Measurements from ENCODE around the gene MOCS1.

MOCS1 gene

DNA sequence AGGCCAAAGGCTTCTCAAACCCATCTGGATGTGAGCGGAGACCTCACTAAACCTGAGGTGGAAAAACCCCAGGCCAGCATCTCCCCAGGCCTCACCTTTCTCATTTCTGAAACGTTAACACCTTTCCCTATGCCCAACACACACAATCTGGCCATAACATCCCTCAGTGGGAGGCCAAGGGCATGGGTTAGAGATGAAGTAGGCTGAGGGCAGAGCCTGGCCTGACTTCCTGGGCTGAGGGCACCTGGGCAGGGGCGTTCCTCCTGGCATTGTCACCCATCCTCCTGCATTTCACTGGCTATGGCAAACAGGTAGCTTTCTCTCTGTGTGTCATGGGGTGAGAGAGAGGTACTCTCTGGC, 8.4 kb downstream of the MOCS1 start:
- no peaks in the 10 kb centered on the region for H3K4me1 ChIP-seq (ENCODE audit: control insufficient read depth, insufficient read depth, low read length)
- H3K36me3 ChIP-seq (ENCODE audit: control insufficient read depth, insufficient read depth, low read length), result peaks cover 8% of the 10 kb centered on the region
- H3K9me3 ChIP-seq (ENCODE audit: control insufficient read depth, low read length), result no peaks in the 10 kb centered on the region
- no peak overlapping the region for H3K27ac ChIP-seq (ENCODE audit: insufficient read depth, low read depth, low read length, poor library complexity, severe bottlenecking)
- H3K27me3 ChIP-seq (ENCODE audit: control insufficient read depth, insufficient read depth, low read length, poor library complexity, severe bottlenecking), result no peaks in the 10 kb centered on the region
- WGBS, 2 experiments, result 88 to 94% methylated on average over 3 of the region's 3 CpGs
- no peak overlapping the region for H3K4me3 ChIP-seq (ENCODE audit: insufficient read depth, low read depth, low read length)

DNA sequence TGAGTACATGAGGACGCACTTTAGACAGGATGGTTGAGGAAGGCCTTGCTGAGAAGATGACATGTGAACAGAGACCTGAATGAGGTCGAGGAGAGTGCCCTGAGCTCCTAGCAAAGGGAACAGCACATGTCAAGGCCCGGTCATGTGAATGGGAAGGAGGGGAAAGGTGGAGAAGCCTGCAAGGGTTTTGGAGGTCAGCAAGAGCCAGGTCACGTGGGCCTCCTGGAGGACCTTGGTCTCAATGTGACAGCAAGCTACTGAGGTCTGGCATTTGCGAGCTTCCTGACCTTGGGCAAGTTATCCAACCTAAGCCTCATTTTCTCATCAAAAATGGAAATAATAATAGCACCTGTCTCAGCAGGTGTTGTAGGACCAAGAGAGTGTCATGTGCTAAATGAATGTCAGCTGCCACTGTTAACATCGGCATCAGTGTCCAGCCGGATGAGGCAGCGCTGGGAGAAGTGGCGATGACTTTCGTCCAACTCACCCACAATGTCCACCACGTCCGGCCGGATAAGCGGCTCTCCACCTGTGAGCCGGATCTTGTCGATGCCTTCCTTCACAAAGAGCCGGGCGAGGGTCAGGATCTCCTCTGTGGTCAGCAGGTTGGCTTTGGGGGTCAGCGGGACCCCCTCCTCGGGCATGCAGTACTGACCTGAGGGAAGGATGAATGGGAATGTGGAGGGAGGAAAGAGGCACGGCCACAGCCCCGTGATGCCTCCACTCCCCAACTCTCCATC, 8.9 kb downstream of the MOCS1 start:
- H3K4me1 ChIP-seq (ENCODE audit: control insufficient read depth, insufficient read depth, low read length), result no peaks in the 10 kb centered on the region
- H3K9me3 ChIP-seq (ENCODE audit: control insufficient read depth, low read length), result no peaks in the 10 kb centered on the region
- WGBS, 2 experiments, result 93 to 96% methylated on average over 22 of the region's 22 CpGs
- no peaks in the 10 kb centered on the region for H3K27me3 ChIP-seq (ENCODE audit: control insufficient read depth, insufficient read depth, low read length, poor library complexity, severe bottlenecking)
- no peak overlapping the region for H3K27ac ChIP-seq (ENCODE audit: insufficient read depth, low read depth, low read length, poor library complexity, severe bottlenecking)
- no peak overlapping the region for H3K4me3 ChIP-seq (ENCODE audit: insufficient read depth, low read depth, low read length)
- H3K36me3 ChIP-seq (ENCODE audit: control insufficient read depth, insufficient read depth, low read length), result peaks cover 8% of the 10 kb centered on the region

DNA sequence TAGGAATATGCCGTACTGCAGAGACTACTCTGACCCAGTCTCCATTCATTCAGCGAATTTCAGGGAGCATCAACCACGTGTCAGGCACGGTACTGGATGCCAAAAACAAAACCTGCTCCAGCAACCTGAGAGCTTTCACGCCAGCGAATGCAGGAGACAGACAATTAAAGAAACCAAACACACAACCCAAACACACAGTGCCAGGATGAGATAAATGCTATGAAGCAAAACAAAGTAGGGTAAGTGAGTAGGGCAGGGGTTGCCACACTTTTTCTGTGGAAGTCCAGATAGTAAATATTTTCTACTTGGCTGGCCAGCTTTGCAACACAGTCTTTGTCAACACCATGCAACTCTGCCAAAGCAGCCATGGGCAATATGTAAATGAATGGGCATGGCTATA, 10.0 kb downstream of the MOCS1 start:
- Histone ChIP-seq H3K27ac (ENCODE audit: insufficient read depth, low read depth, low read length, poor library complexity, severe bottlenecking) (no peak overlapping the region), H3K4me3 (ENCODE audit: insufficient read depth, low read depth, low read length) (no peak overlapping the region), H3K27me3 (ENCODE audit: control insufficient read depth, insufficient read depth, low read length, poor library complexity, severe bottlenecking) (no peaks in the 10 kb centered on the region), H3K9me3 (ENCODE audit: control insufficient read depth, low read length) (no peaks in the 10 kb centered on the region), H3K4me1 (ENCODE audit: control insufficient read depth, insufficient read depth, low read length) (no peaks in the 10 kb centered on the region), H3K36me3 (ENCODE audit: control insufficient read depth, insufficient read depth, low read length) (peaks cover 8% of the 10 kb centered on the region)
- WGBS, 2 experiments, result 83 to 93% methylated on average over 4 to 6 of the region's 6 CpGs

DNA sequence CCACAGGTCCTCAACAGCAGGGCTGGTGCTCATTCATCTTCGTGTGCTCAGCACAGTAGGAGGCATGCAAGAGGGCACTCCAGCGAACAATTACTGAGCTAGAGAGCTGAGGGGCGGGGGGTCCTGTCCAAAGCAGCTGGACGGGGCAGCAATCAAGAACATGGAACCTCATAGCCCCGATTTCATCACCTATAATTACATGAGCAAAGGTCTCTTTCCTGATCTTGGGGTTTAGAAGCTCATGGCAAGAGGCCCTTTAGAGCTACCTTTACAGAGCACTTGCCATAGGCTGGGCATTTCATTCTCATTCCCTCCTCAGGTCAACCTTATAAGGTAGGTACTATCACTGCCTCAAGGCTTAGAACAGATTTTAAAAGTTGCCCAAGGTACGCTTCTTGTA, 10.4 kb downstream of the MOCS1 start:
- H3K36me3 ChIP-seq (ENCODE audit: control insufficient read depth, insufficient read depth, low read length), result peaks cover 8% of the 10 kb centered on the region
- WGBS, 2 experiments, result 80 to 81% methylated on average over 6 of the region's 6 CpGs
- H3K9me3 ChIP-seq (ENCODE audit: control insufficient read depth, low read length), result no peaks in the 10 kb centered on the region
- H3K4me1 ChIP-seq (ENCODE audit: control insufficient read depth, insufficient read depth, low read length), result no peaks in the 10 kb centered on the region
- no peak overlapping the region for H3K27ac ChIP-seq (ENCODE audit: insufficient read depth, low read depth, low read length, poor library complexity, severe bottlenecking)
- no peaks in the 10 kb centered on the region for H3K27me3 ChIP-seq (ENCODE audit: control insufficient read depth, insufficient read depth, low read length, poor library complexity, severe bottlenecking)
- H3K4me3 ChIP-seq (ENCODE audit: insufficient read depth, low read depth, low read length), result no peak overlapping the region

DNA sequence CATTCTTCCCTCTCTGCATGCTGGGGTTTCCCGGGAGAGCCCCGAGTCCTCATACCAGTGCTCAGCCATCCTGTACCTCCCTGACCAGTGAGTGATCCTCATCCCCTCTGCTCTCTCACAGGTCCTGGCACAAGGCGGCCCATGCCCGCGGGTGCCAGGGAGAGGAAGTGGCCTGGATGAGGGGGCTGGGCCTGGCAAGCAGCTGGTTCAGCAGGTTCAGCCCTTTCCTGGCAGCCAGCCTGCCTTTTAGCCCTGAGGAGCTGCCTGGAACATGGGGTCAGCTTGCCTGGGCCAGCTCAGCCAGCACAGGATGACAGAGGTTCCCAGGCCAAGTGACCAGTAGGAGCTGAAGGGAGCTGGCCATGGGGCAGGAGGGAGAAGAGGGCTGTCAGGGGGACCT, 10.9 kb downstream of the MOCS1 start:
- Histone ChIP-seq H3K4me3 (ENCODE audit: insufficient read depth, low read depth, low read length) (no peak overlapping the region), H3K36me3 (ENCODE audit: control insufficient read depth, insufficient read depth, low read length) (peaks cover 8% of the 10 kb centered on the region), H3K27me3 (ENCODE audit: control insufficient read depth, insufficient read depth, low read length, poor library complexity, severe bottlenecking) (no peaks in the 10 kb centered on the region), H3K4me1 (ENCODE audit: control insufficient read depth, insufficient read depth, low read length) (no peaks in the 10 kb centered on the region), H3K27ac (ENCODE audit: insufficient read depth, low read depth, low read length, poor library complexity, severe bottlenecking) (no peak overlapping the region), H3K9me3 (ENCODE audit: control insufficient read depth, low read length) (no peaks in the 10 kb centered on the region)
- 97% methylated on average over 5 of the region's 5 CpGs for WGBS, 2 experiments

DNA sequence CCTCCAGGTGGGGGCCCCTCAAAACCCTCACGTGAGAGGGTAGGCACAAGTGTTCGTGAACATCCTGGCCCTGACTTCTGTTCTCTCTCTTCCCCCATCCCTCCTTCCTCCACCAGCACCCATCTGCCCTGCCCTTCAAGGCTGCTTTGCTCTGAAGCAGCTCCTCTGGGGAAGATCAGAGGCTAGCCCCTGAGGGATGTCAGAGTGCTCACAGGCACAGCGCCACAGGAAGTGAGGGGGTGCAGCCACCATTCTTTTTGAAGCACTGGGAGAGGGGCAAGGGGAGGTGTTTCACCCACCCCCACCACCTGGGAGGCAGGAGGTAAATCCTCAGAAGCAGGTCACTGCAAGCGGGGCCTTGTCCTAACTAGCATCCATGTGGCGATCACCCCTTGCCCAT, 11.4 kb downstream of the MOCS1 start:
- no peaks in the 10 kb centered on the region for H3K9me3 ChIP-seq (ENCODE audit: control insufficient read depth, low read length)
- H3K36me3 ChIP-seq (ENCODE audit: control insufficient read depth, insufficient read depth, low read length), result peaks cover 8% of the 10 kb centered on the region
- no peak overlapping the region for H3K27ac ChIP-seq (ENCODE audit: insufficient read depth, low read depth, low read length, poor library complexity, severe bottlenecking)
- no peaks in the 10 kb centered on the region for H3K27me3 ChIP-seq (ENCODE audit: control insufficient read depth, insufficient read depth, low read length, poor library complexity, severe bottlenecking)
- no peaks in the 10 kb centered on the region for H3K4me1 ChIP-seq (ENCODE audit: control insufficient read depth, insufficient read depth, low read length)
- 90 to 93% methylated on average over 5 of the region's 5 CpGs for WGBS, 2 experiments
- H3K4me3 ChIP-seq (ENCODE audit: insufficient read depth, low read depth, low read length), result no peak overlapping the region

DNA sequence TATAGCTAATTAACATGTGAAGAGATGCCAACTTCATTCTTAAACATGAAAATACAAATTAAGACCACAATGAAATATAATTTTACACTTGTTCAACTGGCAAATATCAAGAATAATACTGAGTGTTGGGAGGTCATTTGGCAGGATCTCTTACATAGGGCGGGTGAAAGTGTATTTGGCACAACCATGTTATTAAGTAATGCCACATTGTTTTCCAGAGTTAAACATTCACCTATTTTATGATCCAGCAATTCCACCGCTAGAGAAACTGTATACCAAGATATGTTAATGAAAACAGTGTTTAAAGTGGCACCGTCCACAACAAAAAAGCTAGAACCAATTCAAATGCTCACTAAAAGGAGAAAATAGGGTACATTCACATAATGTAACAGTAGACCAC, 14.1 kb downstream of the MOCS1 start:
- Histone ChIP-seq H3K27ac (ENCODE audit: insufficient read depth, low read depth, low read length, poor library complexity, severe bottlenecking) (no peak overlapping the region), H3K9me3 (ENCODE audit: control insufficient read depth, low read length) (no peaks in the 10 kb centered on the region), H3K27me3 (ENCODE audit: control insufficient read depth, insufficient read depth, low read length, poor library complexity, severe bottlenecking) (no peaks in the 10 kb centered on the region), H3K4me3 (ENCODE audit: insufficient read depth, low read depth, low read length) (no peak overlapping the region), H3K36me3 (ENCODE audit: control insufficient read depth, insufficient read depth, low read length) (peaks cover 1% of the 10 kb centered on the region), H3K4me1 (ENCODE audit: control insufficient read depth, insufficient read depth, low read length) (no peaks in the 10 kb centered on the region)
- WGBS, 2 experiments, result 97% methylated on average over 3 of the region's 3 CpGs; no CpG with 5 or more reads in 1 of the 2 experiments

DNA sequence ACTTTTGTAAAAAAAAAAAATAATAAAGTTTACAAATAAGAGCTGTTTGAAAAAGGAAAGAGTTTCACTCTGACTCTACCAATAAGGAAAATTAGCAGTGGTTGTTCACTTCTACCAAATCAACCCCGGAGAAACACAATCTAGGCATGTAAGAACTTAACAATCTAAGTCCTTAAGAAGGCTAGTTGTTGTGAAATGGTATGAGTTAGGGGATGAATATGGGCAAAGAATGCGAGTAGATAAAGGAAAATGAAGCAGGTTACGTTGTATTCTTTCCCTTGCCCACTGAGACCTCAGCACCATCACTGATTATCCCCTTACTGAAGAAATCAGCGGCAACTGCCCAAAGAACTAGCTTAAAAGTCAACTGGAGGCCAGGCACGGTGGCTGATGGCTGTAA, 15.4 kb downstream of the MOCS1 start:
- Histone ChIP-seq H3K27me3 (ENCODE audit: control insufficient read depth, insufficient read depth, low read length, poor library complexity, severe bottlenecking) (no peaks in the 10 kb centered on the region), H3K27ac (ENCODE audit: insufficient read depth, low read depth, low read length, poor library complexity, severe bottlenecking) (no peak overlapping the region), H3K4me3 (ENCODE audit: insufficient read depth, low read depth, low read length) (no peak overlapping the region), H3K4me1 (ENCODE audit: control insufficient read depth, insufficient read depth, low read length) (no peaks in the 10 kb centered on the region), H3K9me3 (ENCODE audit: control insufficient read depth, low read length) (no peaks in the 10 kb centered on the region), H3K36me3 (ENCODE audit: control insufficient read depth, insufficient read depth, low read length) (no peaks in the 10 kb centered on the region)
- 89 to 97% methylated on average over 5 of the region's 5 CpGs for WGBS, 2 experiments

DNA sequence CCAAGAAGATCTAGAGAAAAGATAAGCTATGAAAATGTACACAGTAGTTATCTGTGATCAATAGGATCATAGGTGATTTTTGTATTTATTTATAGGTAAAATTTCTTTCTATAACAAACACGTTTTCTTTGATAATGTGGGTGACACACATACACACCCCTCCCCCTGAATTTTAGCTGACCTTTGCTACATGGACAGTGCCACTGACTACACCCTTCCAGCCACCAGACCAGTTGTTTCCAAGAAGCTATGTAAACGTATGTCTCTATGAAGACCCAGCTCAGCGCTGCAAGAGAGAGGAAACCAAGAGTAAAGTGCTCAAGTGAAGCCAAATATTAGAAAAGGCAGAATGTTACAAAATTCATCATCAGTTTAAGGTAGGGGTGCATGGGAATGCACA, 16.3 kb downstream of the MOCS1 start:
- H3K36me3 ChIP-seq (ENCODE audit: control insufficient read depth, insufficient read depth, low read length), result no peaks in the 10 kb centered on the region

DNA sequence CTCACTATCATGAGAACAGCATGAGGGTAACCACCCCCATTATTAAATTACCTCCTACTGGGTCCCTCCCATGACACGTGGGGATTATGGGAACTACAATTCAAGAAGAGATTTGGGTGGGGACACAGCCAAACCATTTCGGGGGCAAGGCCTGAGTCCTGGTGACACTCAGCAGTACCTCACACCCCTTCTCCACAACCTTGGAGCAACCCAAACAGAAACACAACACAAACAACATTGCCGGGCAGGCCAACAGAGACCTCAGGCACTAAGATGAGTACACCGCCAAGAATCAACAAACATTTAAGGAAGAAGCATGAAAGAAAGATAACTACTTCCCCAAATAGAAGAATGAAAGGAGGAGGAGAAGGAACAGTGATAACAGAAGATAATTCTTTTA, 16.9 kb downstream of the MOCS1 start:
- no peaks in the 10 kb centered on the region for H3K36me3 ChIP-seq (ENCODE audit: control insufficient read depth, insufficient read depth, low read length)
- no peak overlapping the region for H3K4me3 ChIP-seq (ENCODE audit: insufficient read depth, low read depth, low read length)
- no peak overlapping the region for H3K27ac ChIP-seq (ENCODE audit: insufficient read depth, low read depth, low read length, poor library complexity, severe bottlenecking)
- no peaks in the 10 kb centered on the region for H3K27me3 ChIP-seq (ENCODE audit: control insufficient read depth, insufficient read depth, low read length, poor library complexity, severe bottlenecking)
- H3K9me3 ChIP-seq (ENCODE audit: control insufficient read depth, low read length), result no peaks in the 10 kb centered on the region
- no peaks in the 10 kb centered on the region for H3K4me1 ChIP-seq (ENCODE audit: control insufficient read depth, insufficient read depth, low read length)
- 79 to 95% methylated on average over 3 to 4 of the region's 4 CpGs for WGBS, 2 experiments

More for the DNA sequence above, 16.3 kb downstream of the MOCS1 start:
- no peaks in the 10 kb centered on the region for H3K9me3 ChIP-seq (ENCODE audit: control insufficient read depth, low read length)
- no peak overlapping the region for H3K4me3 ChIP-seq (ENCODE audit: insufficient read depth, low read depth, low read length)
- H3K4me1 ChIP-seq (ENCODE audit: control insufficient read depth, insufficient read depth, low read length), result no peaks in the 10 kb centered on the region
- no peaks in the 10 kb centered on the region for H3K27me3 ChIP-seq (ENCODE audit: control insufficient read depth, insufficient read depth, low read length, poor library complexity, severe bottlenecking)
- no peak overlapping the region for H3K27ac ChIP-seq (ENCODE audit: insufficient read depth, low read depth, low read length, poor library complexity, severe bottlenecking)
- WGBS, 2 experiments, result 93 to 96% methylated on average over 3 of the region's 3 CpGs

DNA sequence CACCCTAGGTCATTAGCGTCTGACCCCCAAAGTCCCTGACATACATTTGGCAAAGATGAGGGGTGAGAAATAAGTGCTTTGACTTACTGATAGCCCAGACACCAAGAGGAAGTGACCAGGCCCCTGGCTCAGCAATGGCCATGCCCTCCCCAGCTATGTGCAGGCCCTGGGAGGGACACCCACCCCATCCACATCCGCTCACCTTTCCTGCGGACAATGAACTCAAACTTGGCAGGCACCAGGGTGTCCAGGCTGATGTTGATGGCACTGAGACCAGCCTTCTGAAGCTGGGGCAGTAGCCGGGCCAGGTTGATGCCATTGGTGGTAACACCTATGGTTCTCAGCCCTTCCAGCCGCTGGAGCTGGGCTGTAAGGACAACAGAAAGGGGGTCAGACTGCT, 18.4 kb downstream of the MOCS1 start:
- H3K36me3 ChIP-seq (ENCODE audit: control insufficient read depth, insufficient read depth, low read length), result no peaks in the 10 kb centered on the region
- H3K4me1 ChIP-seq (ENCODE audit: control insufficient read depth, insufficient read depth, low read length), result no peaks in the 10 kb centered on the region
- H3K4me3 ChIP-seq (ENCODE audit: insufficient read depth, low read depth, low read length), result no peak overlapping the region
- no peaks in the 10 kb centered on the region for H3K27me3 ChIP-seq (ENCODE audit: control insufficient read depth, insufficient read depth, low read length, poor library complexity, severe bottlenecking)
- H3K27ac ChIP-seq (ENCODE audit: insufficient read depth, low read depth, low read length, poor library complexity, severe bottlenecking), result no peak overlapping the region
- H3K9me3 ChIP-seq (ENCODE audit: control insufficient read depth, low read length), result no peaks in the 10 kb centered on the region
- 94% methylated on average over 5 of the region's 5 CpGs for WGBS, 2 experiments
